ENCODE results near the gene FAR2.
"Not testable (repeated sequence)": the region's sequence is repeated elsewhere in the genome, so short reads cannot be mapped to it uniquely, and the experiment has no call there.

Gene FAR2

DNA sequence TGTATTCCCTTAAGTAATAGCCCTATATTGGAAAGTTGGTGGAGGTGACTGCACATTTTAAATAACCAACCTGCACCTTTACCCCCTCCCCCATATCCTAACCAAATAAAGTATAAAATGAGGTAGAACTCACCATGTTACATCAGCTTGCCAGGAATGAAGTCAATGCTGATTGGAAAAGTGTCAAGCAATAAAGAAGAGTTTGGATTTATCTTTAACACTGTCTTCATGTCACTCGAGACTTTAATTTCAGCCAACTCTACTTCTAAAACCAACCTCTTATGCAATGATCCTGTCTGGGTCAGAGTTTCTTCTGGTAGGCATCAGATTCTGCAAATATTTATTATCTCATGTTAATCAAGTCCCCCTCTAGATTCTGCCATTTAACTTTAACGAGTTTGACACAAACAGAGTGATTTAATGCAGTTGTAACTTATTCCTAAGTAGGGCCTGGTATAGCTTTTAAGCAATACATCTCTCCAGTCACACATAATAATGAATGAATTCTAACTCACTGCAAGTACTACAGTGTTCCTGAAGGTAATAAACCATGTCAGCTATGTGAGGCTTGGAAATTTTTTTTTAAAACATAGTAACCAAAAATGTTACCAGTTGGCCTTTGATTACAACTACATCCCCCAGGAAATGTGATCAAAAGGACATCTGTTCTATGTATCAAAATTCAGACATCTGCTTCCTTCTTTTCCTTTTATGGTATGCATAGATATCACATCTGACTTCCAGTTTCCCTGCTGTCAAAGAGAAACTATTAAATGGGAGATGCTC lies 133.1 kb downstream of the FAR2 start:
- FAIRE-seq = no peak

GRCh38 chr12:29283969-29284700 lies 135.1 kb downstream of the FAR2 start:
- peak; percentile 54 for FAIRE-seq

GRCh38 chr12:29286081-29286790 lies 137.2 kb downstream of the FAR2 start:
- FAIRE-seq = no peak

- peak; percentile 15 for FAIRE-seq
Measured at GRCh38 chr12:29287622-29288021, 138.5 kb downstream of the FAR2 start.

GRCh38 chr12:29288031-29288430 lies 139.0 kb downstream of the FAR2 start:
- no peak for FAIRE-seq

GRCh38 chr12:29290475-29290874 lies 141.4 kb downstream of the FAR2 start:
- FAIRE-seq = not testable (repeated sequence)

DNA sequence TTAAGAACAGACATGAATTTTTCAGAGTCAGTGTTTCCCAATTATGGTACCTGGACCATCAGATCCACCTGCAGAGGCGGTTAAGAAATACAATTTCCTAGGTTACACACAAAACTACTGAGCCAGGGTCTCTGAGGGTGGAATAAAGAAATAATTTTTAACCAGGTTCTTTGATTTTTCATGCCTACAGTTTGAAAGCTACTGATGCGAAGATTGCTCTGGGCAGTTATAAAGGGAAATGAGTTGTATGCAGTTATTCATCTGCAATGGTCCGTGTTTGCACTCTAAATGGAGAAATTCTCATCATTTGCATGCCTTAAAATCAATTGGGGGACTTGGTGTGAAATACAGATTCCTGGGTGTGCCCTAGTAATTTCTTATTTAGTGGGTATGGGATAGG lies 142.1 kb downstream of the FAR2 start:
- FAIRE-seq = no peak

GRCh38 chr12:29299633-29300032 lies 150.6 kb downstream of the FAR2 start:
- FAIRE-seq = no peak

DNA sequence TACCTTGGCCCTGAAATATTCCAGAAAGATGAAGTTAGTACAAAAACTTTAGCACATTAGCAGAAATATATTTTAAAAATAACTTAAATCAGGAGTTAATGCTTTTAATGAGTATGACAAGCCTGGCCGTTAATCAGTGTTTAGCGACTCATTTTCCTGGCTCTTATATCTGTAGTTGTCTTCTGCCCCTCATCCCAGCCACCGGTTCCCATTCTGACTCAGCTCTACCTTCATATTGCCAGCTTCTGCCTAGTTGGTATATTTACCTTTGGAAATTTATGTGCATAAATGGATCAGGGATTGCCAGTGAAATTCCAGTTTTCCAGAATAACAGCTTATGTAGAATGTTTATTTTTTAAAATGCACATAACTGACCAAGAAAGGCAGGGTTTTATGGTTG lies 152.0 kb downstream of the FAR2 start:
- FAIRE-seq = no peak

GRCh38 chr12:29304388-29304787 lies 155.3 kb downstream of the FAR2 start:
- no peak for FAIRE-seq

DNA sequence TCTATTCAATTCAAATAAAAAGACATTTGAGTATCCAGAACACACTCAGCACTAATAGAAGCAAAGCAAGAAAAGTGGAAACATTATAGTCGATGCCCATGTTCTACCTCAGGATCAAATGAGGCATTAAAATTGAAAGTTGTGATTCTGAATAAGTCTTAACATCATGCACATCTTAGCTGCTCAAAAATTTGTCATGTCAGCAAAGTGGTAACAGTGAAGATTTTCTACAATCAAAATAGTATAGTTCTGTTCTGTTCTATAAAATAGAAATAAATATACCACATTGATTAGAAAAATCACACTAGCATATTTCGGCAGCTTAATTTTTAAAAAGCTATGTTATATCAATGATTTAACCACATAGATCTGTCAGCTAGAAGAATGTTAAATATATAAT lies 157.2 kb downstream of the FAR2 start:
- no peak for FAIRE-seq

GRCh38 chr12:29306682-29307081 lies 157.6 kb downstream of the FAR2 start:
- FAIRE-seq = no peak

GRCh38 chr12:29309320-29309902 lies 160.3 kb downstream of the FAR2 start:
- peak; percentile 83 for FAIRE-seq

- no peak for FAIRE-seq
Measured at GRCh38 chr12:29310899-29311298, 161.8 kb downstream of the FAR2 start.

GRCh38 chr12:29314416-29314815 lies 165.3 kb downstream of the FAR2 start:
- no peak for FAIRE-seq

- FAIRE-seq = no peak
Measured at GRCh38 chr12:29316752-29317151, 167.7 kb downstream of the FAR2 start.

GRCh38 chr12:29317556-29318363 lies 168.7 kb downstream of the FAR2 start:
- peak; percentile 37 for FAIRE-seq

- no peak for FAIRE-seq
Measured at GRCh38 chr12:29320295-29321085, 171.4 kb downstream of the FAR2 start.

DNA sequence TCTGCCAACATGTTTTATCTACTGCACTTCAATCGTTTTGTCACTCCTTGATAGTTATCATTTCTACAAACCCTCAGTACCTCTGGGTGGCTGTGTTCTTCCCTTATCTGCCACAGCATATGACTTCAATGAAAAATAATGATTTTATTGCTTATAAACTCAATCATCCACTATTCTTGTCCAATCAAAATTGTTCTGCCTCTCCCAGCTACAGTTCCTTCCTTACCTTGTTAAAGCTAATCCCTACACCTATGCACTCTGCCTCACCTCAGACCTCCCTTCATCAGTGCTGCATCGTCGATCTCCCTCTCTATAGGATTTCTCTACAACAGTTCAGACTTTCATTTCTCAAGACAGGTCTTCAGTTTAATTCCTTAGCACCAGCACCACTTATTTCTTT lies 173.1 kb downstream of the FAR2 start:
- FAIRE-seq = no peak

GRCh38 chr12:29329411-29329810 lies 180.3 kb downstream of the FAR2 start:
- no peak for FAIRE-seq

GRCh38 chr12:29333178-29333577 lies 184.1 kb downstream of the FAR2 start:
- no peak for FAIRE-seq
